GM12865 (cell line): Measurements from ENCODE around the gene HIRIP3.
A peak's percentile ranks its signal among the peaks of the same experiment; 100 is the strongest.
"Not testable (repeated sequence)": the region's sequence is repeated elsewhere in the genome, so short reads cannot be mapped to it uniquely, and the experiment has no call there.

Source experiments
- DNase-seq: peaks from one replicate; pipeline ENCODE4 v3.0.0; 2010; ENCODE audit warnings: low read depth
- H3K4me3 ChIP-seq: 2 replicates; pipeline ENCODE4 v1.5.1; 2011; ENCODE audit warnings: mild to moderate bottlenecking, low read depth, low read length, control low read depth
- CTCF ChIP-seq: IDR thresholded peaks from 2 replicates; pipeline ENCODE4 v1.5.1; 2011; ENCODE audit warnings: low read length, control low read depth, low read depth, inconsistent platforms; ENCODE audit not compliant: insufficient read depth; ENCODE audit errors: missing control alignments

Gene HIRIP3

GRCh38 chr16:30016555-30017276, 21.3 kb upstream of the HIRIP3 start:
- H3K4me3 ChIP-seq = no peak overlapping the region
- no peak for TF ChIP-seq CTCF
- DNase-seq = no peak

- DNase-seq, H3K4me3 ChIP-seq: not testable (repeated sequence)
These were observed 20.0 kb upstream of the HIRIP3 start for GRCh38 chr16:30015450-30015849.

- H3K4me3 ChIP-seq, DNase-seq: not testable (repeated sequence)
These were observed 17.2 kb upstream of the HIRIP3 start for GRCh38 chr16:30012598-30012997.

- TF ChIP-seq CTCF = no peak
- H3K4me3 ChIP-seq = no peak overlapping the region
- no peak for DNase-seq
These were observed 16.5 kb upstream of the HIRIP3 start for GRCh38 chr16:30011714-30012504.

GRCh38 chr16:30010844-30011713, 15.7 kb upstream of the HIRIP3 start, which contains the start of gene DOC2A:
DOC2A (minus strand) TSS chr16:30011027; CDS start chr16:30010222, 805 bp downstream.
- H3K4me3 ChIP-seq = peak within 1 kb of the TSS; percentile 23; the same call in 1 of the 2 replicates
- no peak for TF ChIP-seq CTCF
- DNase-seq = no peak

GRCh38 chr16:30009990-30010843, 14.8 kb upstream of the HIRIP3 start:
- no peak for TF ChIP-seq CTCF
- no peak for DNase-seq
- H3K4me3 ChIP-seq = no peak overlapping the region

- no peak overlapping the region for H3K4me3 ChIP-seq
- no peak for DNase-seq
- TF ChIP-seq CTCF = no peak
These were observed 13.9 kb upstream of the HIRIP3 start for GRCh38 chr16:30009085-30009862.
